ENCODE measurements around the gene ADAM15.
A peak's percentile ranks its signal among the peaks of the same experiment; 100 is the strongest.

Gene ADAM15

DNA sequence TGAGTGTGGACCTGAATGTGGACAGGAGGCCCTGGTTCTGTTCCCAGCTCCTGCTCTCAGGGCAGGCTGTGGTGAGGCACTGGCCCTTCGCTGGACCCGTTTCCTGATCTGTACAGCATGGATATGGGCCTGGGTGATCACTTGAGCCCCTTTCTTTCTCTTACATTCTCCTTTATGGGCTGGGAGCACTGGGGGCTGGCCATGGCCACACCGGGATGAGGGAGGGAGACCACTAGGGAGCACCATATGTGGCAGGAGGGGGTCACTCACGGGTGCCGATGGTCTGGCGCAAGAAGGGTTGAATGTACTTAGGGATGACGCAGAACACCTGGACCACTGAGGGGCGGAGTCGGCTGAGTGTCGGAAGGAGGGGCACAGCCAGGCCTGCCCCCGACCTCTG, 20.2 kb upstream of the ADAM15 start:
- no peak for DNase-seq

DNA sequence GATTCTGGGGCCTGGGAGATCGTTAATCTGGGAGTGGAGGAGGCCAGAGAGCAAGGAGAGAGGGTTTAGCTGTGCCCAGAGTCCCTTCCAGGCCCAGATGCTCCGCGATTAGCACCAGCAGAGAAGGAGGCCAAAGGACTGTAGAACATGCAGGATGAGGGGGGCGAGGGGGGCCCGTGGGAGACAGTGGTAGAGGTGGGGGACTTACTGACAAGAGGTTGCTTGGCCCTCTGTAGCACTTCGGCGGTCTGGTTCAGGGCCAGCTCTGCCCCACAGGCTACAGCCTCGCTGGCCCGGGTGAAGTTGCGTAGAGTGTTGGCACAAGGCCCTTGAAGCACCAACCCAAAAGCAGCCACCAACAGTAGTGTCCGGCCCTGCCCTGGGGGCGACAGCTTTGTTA, 18.2 kb upstream of the ADAM15 start:
- no peak for DNase-seq

DNA sequence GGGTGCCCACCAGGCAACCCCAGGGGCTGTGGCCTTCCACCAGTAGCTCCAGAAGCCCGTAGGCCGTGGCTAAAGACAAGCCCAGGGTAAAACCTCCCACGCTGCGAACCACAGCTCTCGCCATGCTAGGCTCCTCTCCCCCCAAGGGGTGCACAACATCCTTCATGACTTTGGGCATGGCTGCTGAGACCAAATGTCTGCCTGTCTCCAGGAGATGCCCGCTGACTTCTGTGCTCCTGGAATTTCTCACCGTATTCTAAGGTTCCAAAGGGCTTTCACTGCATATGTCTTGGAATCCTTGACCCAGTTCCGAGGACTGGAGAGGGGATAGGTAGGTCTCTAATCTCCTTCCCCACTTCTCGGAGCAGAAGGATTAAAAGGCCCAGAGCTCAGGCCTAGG, 17.6 kb upstream of the ADAM15 start, which contains the start of the genes DCST1 and DCST2:
Gene DCST1 (plus strand): TSS at position 301 of the 400 bp plus-strand sequence. CDS start 213 bp downstream, outside the sequence.
Gene DCST2 (minus strand): TSS at position 258 of the 400 bp plus-strand sequence. CDS start 80 bp downstream, at position 178.
- no peak for DNase-seq

DNA sequence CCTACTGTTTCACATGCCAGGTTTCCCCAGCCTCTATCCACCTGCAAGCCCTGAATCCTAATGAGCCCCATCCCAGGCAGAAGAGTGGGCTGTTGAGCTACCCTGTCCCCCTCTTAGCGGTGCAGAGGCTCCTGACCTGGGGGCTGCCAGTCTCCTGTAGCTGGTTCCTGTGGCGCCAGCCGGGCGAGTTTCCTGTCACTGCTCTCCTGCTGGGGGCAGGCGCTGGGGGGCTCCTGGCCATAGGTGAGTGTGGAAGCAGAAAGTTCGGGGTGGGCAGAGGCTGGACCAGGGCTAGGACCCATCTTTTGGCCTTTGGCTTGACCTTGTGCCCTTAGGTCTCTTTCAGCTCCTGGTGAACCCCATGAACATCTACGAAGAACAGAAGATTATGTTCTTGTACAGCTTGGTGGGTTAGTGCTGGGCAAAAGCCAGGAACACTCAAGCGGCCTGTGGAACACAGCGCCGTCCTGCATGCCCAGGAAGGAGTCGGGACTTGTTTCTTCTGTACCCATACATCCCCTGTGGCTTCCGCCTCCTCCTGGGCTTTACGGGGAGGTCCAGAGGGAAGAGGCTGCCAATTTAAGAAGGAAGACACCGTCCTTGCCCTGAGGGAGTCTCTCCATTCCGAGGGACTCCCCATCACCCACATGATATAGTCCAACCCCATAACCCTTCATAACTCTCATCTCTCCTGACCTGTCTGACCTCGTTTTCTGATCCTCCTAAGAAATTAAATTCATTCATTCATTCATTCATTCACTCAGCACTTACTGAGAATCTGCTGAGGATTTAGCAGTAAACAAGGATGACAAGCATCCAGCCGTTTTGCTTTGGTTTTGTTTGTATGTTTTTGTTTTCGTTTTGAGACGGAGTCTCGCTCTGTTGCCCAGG, 16.6 kb upstream of the ADAM15 start:
- DNase-seq: no peak

DNA sequence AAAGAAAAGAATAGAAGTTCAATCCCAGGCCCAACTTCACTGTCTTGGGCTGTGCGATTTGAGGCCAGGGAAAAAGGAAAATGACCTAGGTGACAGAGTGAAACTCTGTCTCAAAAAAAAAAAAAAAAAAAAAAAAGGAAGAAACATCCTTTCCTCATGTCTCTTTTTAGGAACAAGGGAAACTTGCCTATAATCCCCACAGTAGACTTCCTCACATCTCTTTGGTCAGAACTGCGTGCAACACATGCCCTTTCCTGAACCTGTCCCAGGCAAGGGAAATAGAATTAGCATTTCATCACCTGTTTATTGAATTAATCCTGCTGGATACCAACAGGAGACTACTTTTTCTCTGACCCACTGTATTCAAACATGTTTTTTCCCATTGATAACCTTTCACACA, 15.2 kb upstream of the ADAM15 start:
- no peak for DNase-seq

DNA sequence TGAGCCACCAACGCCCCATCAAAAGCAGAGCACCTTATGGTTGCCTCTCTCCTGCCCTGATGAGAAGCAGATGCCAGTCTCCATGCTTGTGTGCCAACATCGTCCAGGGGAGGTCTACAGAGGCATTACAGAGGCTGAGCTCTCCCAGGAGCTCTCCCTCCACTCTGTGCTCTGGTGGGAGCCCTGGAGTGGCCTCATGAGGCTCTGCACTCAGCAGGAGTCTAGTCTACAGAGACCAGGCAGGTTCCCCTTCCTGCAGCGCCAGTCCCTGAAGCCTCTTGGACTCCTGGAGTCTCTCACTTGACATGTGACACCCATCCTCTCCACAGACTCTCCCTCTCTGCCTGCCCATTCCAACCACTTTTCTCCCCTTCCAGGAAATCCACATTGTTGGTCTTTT, 14.1 kb upstream of the ADAM15 start:
- DNase-seq: no peak

GRCh38 chr1:155037851-155038441, 13.2 kb upstream of the ADAM15 start:
- DNase-seq: no peak

- DNase-seq: no peak
These were observed 12.4 kb upstream of the ADAM15 start for GRCh38 chr1:155038602-155039307.

DNA sequence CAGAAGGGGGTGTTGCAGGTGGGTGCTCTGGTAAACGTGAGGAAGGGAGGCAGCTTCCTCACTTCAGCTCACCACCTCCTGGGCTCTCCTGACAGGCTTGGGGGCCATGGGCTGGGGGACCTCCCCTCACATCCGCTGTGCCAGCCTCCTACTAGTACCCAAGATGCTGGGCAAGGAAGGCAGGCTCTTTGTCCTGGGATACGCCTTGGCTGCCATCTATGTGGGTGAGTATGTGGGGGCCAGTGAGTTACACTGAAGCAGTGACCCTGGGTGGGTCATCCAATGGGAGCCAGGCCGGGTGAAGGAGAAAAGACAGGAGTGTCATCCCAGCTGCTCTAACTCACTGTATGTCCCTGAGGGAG, 11.8 kb upstream of the ADAM15 start:
- no peak for DNase-seq

GRCh38 chr1:155040358-155041093, 10.6 kb upstream of the ADAM15 start:
- no peak for DNase-seq

DNA sequence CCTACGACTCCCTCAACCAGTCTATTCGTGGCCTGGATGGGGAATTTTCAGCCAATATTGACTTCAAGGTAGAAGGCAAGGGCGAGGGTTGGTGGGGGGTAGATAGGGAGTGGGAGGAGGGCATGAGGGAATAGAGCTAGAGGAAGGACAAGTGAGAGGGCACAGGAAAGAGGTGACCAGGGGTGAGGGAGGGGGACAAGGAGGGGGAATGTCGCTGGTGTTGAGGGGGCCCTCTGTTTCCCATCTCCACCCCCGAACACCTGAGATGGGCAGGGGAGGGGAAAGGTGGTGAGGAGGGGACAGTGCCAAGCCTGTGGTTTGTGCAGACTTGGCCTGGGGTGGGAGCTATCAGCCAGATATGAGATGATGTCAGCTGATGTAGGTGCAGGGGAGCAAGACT, 8.3 kb upstream of the ADAM15 start:
- no peak for DNase-seq

GRCh38 chr1:155043301-155043702, 7.8 kb upstream of the ADAM15 start:
- DNase-seq: no peak

DNA sequence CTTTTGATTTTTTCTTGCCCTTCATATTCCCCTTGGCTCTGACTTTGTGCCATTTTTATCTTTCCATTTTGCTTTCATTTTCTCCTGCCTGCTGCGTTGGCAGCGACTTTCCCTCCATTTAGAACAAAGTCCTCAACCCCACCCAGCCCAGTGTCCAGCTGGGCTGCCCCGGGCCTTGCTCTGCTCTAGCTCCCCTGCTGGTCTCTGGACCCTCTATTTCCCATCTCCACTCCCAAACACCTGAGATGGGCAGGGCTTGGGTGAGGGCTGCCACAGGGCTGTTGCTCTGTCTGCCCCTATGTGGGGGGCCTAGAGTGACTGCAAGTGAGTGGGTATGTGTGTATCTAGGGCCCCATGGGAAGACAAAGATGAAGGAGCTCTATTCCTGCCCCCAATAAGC, 7.3 kb upstream of the ADAM15 start:
- no peak for DNase-seq

- no peak for DNase-seq
These were observed 6.8 kb upstream of the ADAM15 start for GRCh38 chr1:155044365-155044764.

- no peak for DNase-seq
These were observed 6.1 kb upstream of the ADAM15 start for GRCh38 chr1:155044812-155045657.

DNA sequence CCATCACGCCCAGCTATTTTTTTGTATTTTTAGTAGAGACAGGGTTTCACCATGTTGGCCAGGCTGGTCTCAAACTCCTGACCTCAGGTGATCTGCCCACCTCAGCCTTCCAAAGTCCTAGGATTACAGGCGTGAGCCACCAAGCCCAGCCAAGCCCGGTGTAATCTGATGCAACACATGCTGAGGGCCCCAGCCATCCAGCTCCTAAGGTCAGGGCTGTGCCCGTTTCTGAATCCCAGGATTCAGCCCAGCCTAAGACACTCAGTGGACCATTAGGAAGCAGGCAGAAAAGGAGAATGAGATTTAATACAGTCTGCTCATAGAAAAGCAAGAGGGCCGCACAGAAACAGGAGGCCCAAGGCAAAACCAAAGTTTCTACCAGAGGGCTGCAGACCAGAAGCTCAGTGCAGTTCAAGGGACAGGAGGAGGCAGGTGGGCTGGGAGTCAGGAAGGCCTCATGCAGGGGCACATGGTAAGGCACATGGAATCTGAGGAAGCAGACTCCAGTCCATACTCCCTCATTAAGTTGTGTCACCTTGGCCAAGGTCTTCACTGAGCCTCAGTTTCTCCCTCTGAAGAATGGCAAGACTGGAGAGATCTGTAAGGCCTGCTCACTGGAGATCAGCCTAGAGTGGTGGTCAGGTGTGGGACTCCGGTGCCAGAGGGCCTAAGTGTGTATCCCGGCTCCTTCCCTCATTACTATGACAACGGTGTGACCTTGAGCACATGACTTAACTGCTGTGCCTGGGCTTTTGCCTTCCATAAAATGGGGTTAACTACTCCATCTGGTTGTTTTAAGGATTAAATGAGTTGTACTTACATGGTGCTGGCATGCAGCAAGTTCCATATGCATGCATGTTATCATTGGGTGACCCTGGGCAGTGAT, 2.4 kb upstream of the ADAM15 start:
- no peak for DNase-seq

DNA sequence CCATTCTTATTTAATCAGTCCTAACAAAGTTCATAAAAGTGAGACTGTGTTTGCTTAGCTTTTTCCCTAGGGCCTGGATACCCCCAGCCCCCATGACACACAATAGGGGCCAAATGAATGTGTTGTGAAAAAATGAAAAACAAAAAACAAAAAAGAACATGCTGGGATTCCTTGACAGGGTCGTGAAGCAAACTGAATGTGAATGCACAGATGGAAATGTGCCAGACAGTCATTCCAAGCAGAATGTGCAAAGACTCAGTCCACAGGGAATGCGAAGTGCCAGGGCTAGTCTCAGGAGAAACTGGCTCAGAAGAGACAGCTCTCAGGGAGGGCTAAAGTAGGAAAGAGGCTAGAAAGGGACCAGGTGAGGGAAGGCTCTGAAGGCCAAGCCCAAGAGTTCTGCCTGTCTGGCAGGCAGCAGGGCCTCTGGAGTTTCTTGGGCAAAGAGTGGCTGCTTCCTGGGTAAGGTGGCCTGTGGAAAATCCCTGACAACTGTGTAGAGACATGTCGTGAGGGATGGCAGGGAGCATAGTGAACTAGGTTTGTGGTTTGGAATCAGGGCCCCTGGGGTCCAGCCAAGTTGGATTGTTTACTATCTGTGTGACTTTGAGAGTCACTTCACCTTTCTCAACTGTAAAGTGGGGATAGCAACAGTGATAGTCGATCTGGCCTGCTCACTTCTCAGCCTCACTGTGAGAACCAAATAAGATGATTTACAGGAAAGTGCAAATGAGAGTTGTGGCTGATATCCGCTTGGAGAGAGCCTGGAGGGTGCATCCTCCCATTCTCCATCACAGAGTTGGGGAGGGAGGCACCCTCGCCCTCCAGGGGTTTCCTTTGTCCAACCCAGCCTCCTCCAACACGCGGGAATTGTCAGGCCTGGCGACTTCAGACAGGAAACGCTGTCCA, 1.2 kb upstream of the ADAM15 start:
- no peak for DNase-seq

- DNase-seq: no peak
These were observed 243 bp downstream of the ADAM15 start for GRCh38 chr1:155051342-155051776.

GRCh38 chr1:155051777-155052398, 772 bp downstream of the ADAM15 start:
- DNase-seq: peak; percentile 14
